H9 (cell line): ENCODE results near the gene KCNIP3. TPM values are rescaled to one million over a fixed set of nuclear protein-coding genes. Genes with fewer than 3 reads are reported as not detected.

Source experiments
- DNase-seq: peaks from one replicate; pipeline ENCODE4 v3.0.0-alpha.2; 2017
- H2AFZ ChIP-seq: one replicate; pipeline ENCODE4 v1.6.1; 2013; ENCODE audit warnings: mild to moderate bottlenecking, low read length, control low read depth, moderate library complexity
- H2AK5ac ChIP-seq: 2 replicates; pipeline ENCODE4 v1.6.1; 2013; ENCODE audit warnings: low read length, control low read depth, mixed read lengths; ENCODE audit not compliant: insufficient read length
- H2BK120ac ChIP-seq: one replicate; pipeline ENCODE4 v1.6.1; 2013; ENCODE audit warnings: low read depth, mild to moderate bottlenecking, low read length, control low read depth, inconsistent platforms; ENCODE audit not compliant: poor library complexity, severe bottlenecking
- H2BK12ac ChIP-seq: 2 replicates; pipeline ENCODE4 v1.6.1; 2013; ENCODE audit warnings: low read length, control low read depth, mixed read lengths, low read depth; ENCODE audit not compliant: insufficient read length
- H2BK15ac ChIP-seq: 2 replicates; pipeline ENCODE4 v1.6.1; 2013; ENCODE audit warnings: low read depth, low read length, control low read depth
- H2BK20ac ChIP-seq: one replicate; pipeline ENCODE4 v1.6.1; 2013; ENCODE audit warnings: low read depth, mild to moderate bottlenecking, low read length, control low read depth, inconsistent platforms; ENCODE audit not compliant: poor library complexity, severe bottlenecking
- H2BK5ac ChIP-seq: 2 replicates; pipeline ENCODE4 v1.6.1; 2013; ENCODE audit warnings: low read length, control low read depth, mixed read lengths; ENCODE audit not compliant: insufficient read length
- H3K14ac ChIP-seq: 2 replicates; pipeline ENCODE4 v1.6.1; 2013; ENCODE audit warnings: low read length, control low read depth; ENCODE audit not compliant: insufficient read depth
- H3K18ac ChIP-seq: 2 replicates; pipeline ENCODE4 v1.6.1; 2013; ENCODE audit warnings: low read depth, mild to moderate bottlenecking, mixed read lengths, low read length, control low read depth; ENCODE audit not compliant: insufficient read length
- H3K23ac ChIP-seq: 2 replicates; pipeline ENCODE4 v1.6.1; 2013; ENCODE audit warnings: low read length, control low read depth, mixed read lengths, low read depth; ENCODE audit not compliant: insufficient read length
- H3K23me2 ChIP-seq: 2 replicates; pipeline ENCODE4 v1.6.1; 2013; ENCODE audit warnings: low read depth, mild to moderate bottlenecking, mixed read lengths, low read length, control low read depth; ENCODE audit not compliant: insufficient read length, poor library complexity, severe bottlenecking
- H3K27ac ChIP-seq: 2 replicates; pipeline ENCODE4 v1.5.1; 2013; ENCODE audit warnings: low read length, control low read depth, mixed read lengths, low read depth; ENCODE audit not compliant: insufficient read length
- H3K27me3 ChIP-seq: 2 replicates; pipeline ENCODE4 v1.6.1; 2013; ENCODE audit warnings: low read length, control low read depth, inconsistent platforms; ENCODE audit not compliant: insufficient read depth
- H3K4ac ChIP-seq: 2 replicates; pipeline ENCODE4 v1.6.1; 2013; ENCODE audit warnings: low read depth, mild to moderate bottlenecking, control low read depth, inconsistent platforms, low read length, moderate library complexity
- H3K4me1 ChIP-seq: 2 replicates; pipeline ENCODE4 v1.6.1; 2013; ENCODE audit warnings: low read length, control low read depth, inconsistent platforms; ENCODE audit not compliant: insufficient read depth
- H3K4me2 ChIP-seq: 2 replicates; pipeline ENCODE4 v1.6.1; 2013; ENCODE audit warnings: low read length, control low read depth, mixed read lengths; ENCODE audit not compliant: insufficient read length, insufficient read depth
- H3K56ac ChIP-seq: 2 replicates; pipeline ENCODE4 v1.6.1; 2013; ENCODE audit warnings: low read depth, mild to moderate bottlenecking, mixed read lengths, low read length, control low read depth; ENCODE audit not compliant: insufficient read length
- H3K79me1 ChIP-seq: 2 replicates; pipeline ENCODE4 v1.6.1; 2013; ENCODE audit warnings: low read depth, mild to moderate bottlenecking, moderate library complexity, low read length, control low read depth, inconsistent platforms; ENCODE audit not compliant: insufficient read depth, poor library complexity, severe bottlenecking
- H3K79me2 ChIP-seq: 2 replicates; pipeline ENCODE4 v1.6.1; 2013; ENCODE audit warnings: low read length, control low read depth, inconsistent platforms; ENCODE audit not compliant: insufficient read depth
- H3K9ac ChIP-seq: 2 replicates; pipeline ENCODE4 v1.6.1; 2013; ENCODE audit warnings: low read length, control low read depth, mixed read lengths; ENCODE audit not compliant: insufficient read length; ENCODE audit errors: extremely low read depth
- H3K9me3 ChIP-seq: one replicate; pipeline ENCODE4 v1.6.1; 2013; ENCODE audit warnings: low read depth, low read length, inconsistent platforms; ENCODE audit not compliant: control insufficient read depth
- H3T11ph ChIP-seq: one replicate; pipeline ENCODE4 v1.6.1; 2013; ENCODE audit warnings: mild to moderate bottlenecking, low read length, control low read depth, inconsistent platforms
- H4K20me1 ChIP-seq: one replicate; pipeline ENCODE4 v1.6.1; 2013; ENCODE audit not compliant: control insufficient read depth, insufficient read length, insufficient read depth
- H4K5ac ChIP-seq: 2 replicates; pipeline ENCODE4 v1.6.1; 2013; ENCODE audit warnings: low read depth, mild to moderate bottlenecking, mixed read lengths, low read length, control low read depth; ENCODE audit not compliant: insufficient read length
- H4K8ac ChIP-seq: replicated peaks from 2 replicates; pipeline ENCODE4 v1.6.1; 2013; ENCODE audit warnings: low read length, control low read depth, mixed read lengths, low read depth; ENCODE audit not compliant: insufficient read length
- H4K91ac ChIP-seq: 2 replicates; pipeline ENCODE4 v1.6.1; 2013; ENCODE audit warnings: low read depth, mild to moderate bottlenecking, moderate library complexity, mixed read lengths, low read length, control low read depth; ENCODE audit not compliant: insufficient read length
- H3K27ac Mint-ChIP-seq, 3 experiments: 2 replicates in 2 of 3; 3 replicates in 1 of 3; pipeline ENCODE4 v1.8.0; 2020 to 2021; ENCODE audit warnings: mixed read lengths in 3 of 3, mild to moderate bottlenecking in 1 of 3, moderate library complexity in 1 of 3
- H3K27me3 Mint-ChIP-seq: 2 replicates; pipeline ENCODE4 v1.8.0; 2021; ENCODE audit warnings: low read depth, mild to moderate bottlenecking, moderate library complexity, mixed read lengths
- H3K36me3 Mint-ChIP-seq, 3 experiments: 2 replicates in 2 of 3; 3 replicates in 1 of 3; pipeline ENCODE4 v1.8.0; 2020 to 2021; ENCODE audit warnings: low read depth in 3 of 3, mixed read lengths in 3 of 3; ENCODE audit not compliant: insufficient read depth in 1 of 3
- H3K4me1 Mint-ChIP-seq, 2 experiments: 2 replicates each; pipeline ENCODE4 v1.8.0; 2020; ENCODE audit warnings: mixed read lengths in 2 of 2
- H3K4me3 Mint-ChIP-seq, 2 experiments: 2 replicates in 1 of 2; 3 replicates in 1 of 2; pipeline ENCODE4 v1.8.0; 2020 to 2021; ENCODE audit warnings: mild to moderate bottlenecking in 2 of 2, mixed read lengths in 2 of 2, moderate library complexity in 1 of 2
- H3K9me3 Mint-ChIP-seq, 2 experiments: 2 replicates in 1 of 2; 3 replicates in 1 of 2; pipeline ENCODE4 v1.8.0; 2020; ENCODE audit warnings: mild to moderate bottlenecking in 2 of 2, mixed read lengths in 2 of 2, moderate library complexity in 1 of 2
- CTCF ChIP-seq: fragments of 200-600 bp; sonication (generic); conservative IDR thresholded peaks from 3 replicates; pipeline ENCODE4 v1.8.0; 2021; ENCODE audit warnings: antibody characterized with exemption, mild to moderate bottlenecking
- WGBS: extraction: QIAGEN DNeasy Blood & Tissue Kit; methylation state at CpG from one replicate; pipeline ENCODE4 v1.1.7; 2013; ENCODE audit warnings: missing lambda C conversion rate, low lambda C conversion rate, mixed read lengths; ENCODE audit not compliant: insufficient read length; ENCODE audit errors: extremely low coverage; 5-methylcytosine and 5-hydroxymethylcytosine counted together
- total RNA-seq: library from RNA; stranded (reverse); gene quantifications from 2 replicates; pipeline ENCODE4 v1.2.1, GENCODE V29; 2021

KCNIP3 gene
- total RNA-seq, 1 experiment from 2014 or later: 1.5 TPM

GRCh38 chr2:95305380-95306061, 8.4 kb downstream of the KCNIP3 start:
- Histone ChIP-seq H2AFZ (no peak overlapping the region), H4K8ac (no peak overlapping the region), H3K9me3 (no peaks in the 10 kb centered on the region), H3K4me1 (no peaks in the 10 kb centered on the region), H3K4ac (no peak overlapping the region), H2BK15ac (no peak overlapping the region), H4K91ac (no peak overlapping the region), H2BK12ac (no peak overlapping the region), H3K14ac (no peak overlapping the region), H3K56ac (no peak overlapping the region), H2BK120ac (no peak overlapping the region), H3K18ac (no peak overlapping the region), H3K23me2 (no peaks in the 10 kb centered on the region), H2BK20ac (no peak overlapping the region), H3K9ac (no peak overlapping the region), H3T11ph (no peak overlapping the region), H2BK5ac (no peak overlapping the region), H3K23ac (no peak overlapping the region), H3K27me3 (no peaks in the 10 kb centered on the region), H4K5ac (no peak overlapping the region), H3K79me1 (no peaks in the 10 kb centered on the region), H3K79me2 (no peaks in the 10 kb centered on the region), H4K20me1 (no peaks in the 10 kb centered on the region), H2AK5ac (no peak overlapping the region), H3K4me2 (no peak overlapping the region), H3K27ac (no peak overlapping the region)
- Mint-ChIP-seq H3K4me3 (no peak overlapping the region), H3K4me1 (peaks cover 4 to 11% of the 10 kb centered on the region in 2 experiments), H3K9me3 (no peaks in the 10 kb centered on the region; a peak in 1 of 5 replicates), H3K27me3 (no peaks in the 10 kb centered on the region; the same call in 1 of the 2 replicates), H3K27ac (no peak overlapping the region), H3K36me3 (no peaks in the 10 kb centered on the region)
- DNase-seq: no peak
- TF ChIP-seq CTCF: no peak
- no CpG with 5 or more reads among the region's 15 CpGs for WGBS
